CD4-positive, alpha-beta T cell treated with Interleukin-6 for 4 hours (primary cell): ENCODE results near the gene RCHY1.
"Not testable (repeated sequence)": the region's sequence is repeated elsewhere in the genome, so short reads cannot be mapped to it uniquely, and the experiment has no call there.

Experiments
- DNase-seq: peaks from one replicate; pipeline ENCODE4 v3.0.0-alpha.2; 2020; ENCODE audit warnings: mixed read lengths

Gene RCHY1

GRCh38 chr4:75514949-75515612, 878 bp upstream of the RCHY1 start:
- DNase-seq = peak; percentile 7

- no peak for DNase-seq
These were observed 575 bp downstream of the RCHY1 start for GRCh38 chr4:75513526-75514130.

- DNase-seq = no peak
These were observed 1.6 kb downstream of the RCHY1 start for GRCh38 chr4:75512386-75513211.

GRCh38 chr4:75511841-75512240, 2.4 kb downstream of the RCHY1 start:
- no peak for DNase-seq

GRCh38 chr4:75509592-75509991, 4.6 kb downstream of the RCHY1 start:
- not testable (repeated sequence) for DNase-seq

- no peak for DNase-seq
These were observed 8.6 kb downstream of the RCHY1 start for GRCh38 chr4:75505630-75506029.

- DNase-seq = no peak
These were observed 11.5 kb downstream of the RCHY1 start for GRCh38 chr4:75502671-75503070.

- DNase-seq = no peak
These were observed 14.3 kb downstream of the RCHY1 start for GRCh38 chr4:75499900-75500299.

- no peak for DNase-seq
These were observed 16.2 kb downstream of the RCHY1 start for GRCh38 chr4:75498041-75498440.

GRCh38 chr4:75497133-75497532, 17.1 kb downstream of the RCHY1 start:
- DNase-seq = no peak

GRCh38 chr4:75496406-75496805, 17.8 kb downstream of the RCHY1 start:
- DNase-seq = no peak

- no peak for DNase-seq
These were observed 18.7 kb downstream of the RCHY1 start for GRCh38 chr4:75495476-75495875.

- no peak for DNase-seq
These were observed 19.6 kb downstream of the RCHY1 start for GRCh38 chr4:75494563-75494962.

- no peak for DNase-seq
These were observed 24.0 kb downstream of the RCHY1 start for GRCh38 chr4:75490155-75490554.

- DNase-seq = no peak
These were observed 30.0 kb downstream of the RCHY1 start for GRCh38 chr4:75484190-75484589.

- no peak for DNase-seq
These were observed 37.0 kb downstream of the RCHY1 start for GRCh38 chr4:75477201-75477600.

- DNase-seq = no peak
These were observed 43.5 kb downstream of the RCHY1 start for GRCh38 chr4:75470738-75471137.

- DNase-seq = no peak
These were observed 44.3 kb downstream of the RCHY1 start for GRCh38 chr4:75469896-75470295.

GRCh38 chr4:75457365-75457764, 56.8 kb downstream of the RCHY1 start:
- DNase-seq = no peak

- DNase-seq = no peak
These were observed 80.1 kb downstream of the RCHY1 start for GRCh38 chr4:75434105-75434504.

- DNase-seq = no peak
These were observed 81.5 kb downstream of the RCHY1 start for GRCh38 chr4:75432683-75433082.

GRCh38 chr4:75429208-75429607, 85.0 kb downstream of the RCHY1 start:
- no peak for DNase-seq
